UCSD-AML1 (cell line): ENCODE data around the gene ADGRE2.
A peak's percentile ranks its signal among the peaks of the same experiment; 100 is the strongest.
"Not testable (repeated sequence)": the region's sequence is repeated elsewhere in the genome, so short reads cannot be mapped to it uniquely, and the experiment has no call there.

Source experiments
- DNase-seq: peaks from one replicate; lab custom pipeline; 2025; ENCODE audit not compliant: unreplicated experiment; lab: John Stamatoyannopoulos, UW

Gene ADGRE2

GRCh38 chr19:14780622-14781225, 2.4 kb upstream of the ADGRE2 start:
- DNase-seq: not testable (repeated sequence)

DNA sequence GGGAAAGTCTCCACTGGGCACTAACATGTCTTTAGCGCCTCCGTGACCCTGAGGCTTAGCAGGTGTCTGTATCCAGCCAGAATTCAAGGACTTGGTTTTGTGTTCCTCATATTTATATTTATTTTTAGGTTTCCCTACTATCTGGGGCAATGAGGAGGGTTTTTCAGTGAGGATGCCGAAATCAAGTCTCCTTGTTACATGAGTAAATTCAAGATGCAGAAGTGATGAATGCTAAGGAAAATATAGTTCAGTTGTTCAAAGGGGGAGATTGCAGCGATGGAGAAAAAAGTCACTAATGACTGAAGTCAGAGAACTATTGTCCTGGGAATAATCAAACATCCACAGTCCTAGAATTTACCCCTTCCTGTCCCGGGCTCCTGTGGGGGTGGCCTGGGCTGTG, 791 bp upstream of the ADGRE2 start:
- DNase-seq: no peak

DNA sequence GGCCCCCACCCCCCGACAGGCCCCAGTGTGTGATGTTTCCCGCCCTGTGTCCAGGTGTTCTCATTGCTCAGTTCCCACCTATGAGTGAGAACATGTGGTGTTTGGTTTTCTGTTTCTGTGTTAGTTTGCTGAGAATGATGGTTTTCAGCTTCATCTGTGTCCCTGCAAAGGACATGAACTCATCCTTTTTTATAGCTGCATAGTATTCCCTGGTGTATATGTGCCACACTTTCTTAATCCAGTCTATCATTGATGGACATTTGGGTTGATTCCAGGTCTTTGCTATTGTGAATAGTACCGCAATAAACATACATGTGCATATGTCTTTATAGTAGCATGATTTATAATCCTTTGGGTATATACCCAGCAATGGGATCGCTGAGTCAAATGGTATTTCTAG, 715 bp downstream of the ADGRE2 start:
- DNase-seq: not testable (repeated sequence)

GRCh38 chr19:14775869-14776586, 2.3 kb downstream of the ADGRE2 start:
- DNase-seq: peak; percentile 62

DNA sequence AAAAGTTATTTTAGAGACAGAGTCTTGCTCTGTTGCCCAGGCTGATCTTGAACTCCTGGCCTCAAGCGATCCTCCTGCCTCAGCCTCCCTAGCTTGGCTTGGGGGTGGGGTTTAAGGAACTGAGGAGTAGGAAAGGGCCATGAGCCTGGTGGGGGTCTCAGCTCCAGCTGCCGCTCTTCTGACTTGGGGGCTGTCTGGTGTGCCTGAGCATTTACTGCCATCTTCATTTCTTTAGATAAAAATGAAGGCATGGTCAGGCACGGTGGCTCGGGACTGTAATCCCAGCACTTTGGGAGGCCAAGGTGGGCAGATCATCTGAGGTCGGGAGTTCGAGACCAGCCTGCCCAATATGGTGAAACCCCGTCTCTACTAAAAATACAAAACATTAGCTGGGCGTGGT, 3.0 kb downstream of the ADGRE2 start:
- DNase-seq: not testable (repeated sequence)

DNA sequence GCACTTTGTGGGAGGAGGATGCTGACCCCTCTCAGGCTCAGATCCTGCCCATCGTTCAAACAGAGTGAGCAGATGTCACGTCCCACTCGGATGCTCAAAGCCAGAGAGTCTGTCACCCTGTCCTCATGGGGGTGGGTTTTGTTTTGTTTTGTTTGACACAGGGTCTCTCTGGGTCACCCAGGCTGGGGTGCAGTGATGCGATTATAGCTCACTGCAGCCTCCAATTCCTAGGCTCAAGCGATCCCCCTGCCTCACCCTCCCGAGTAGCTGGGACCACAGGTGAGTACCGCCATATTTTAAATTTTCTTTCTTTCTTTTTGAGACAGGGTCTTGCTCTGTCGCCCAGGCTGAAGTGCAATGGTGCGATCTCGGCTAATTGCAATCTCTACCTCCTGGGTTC, 4.0 kb downstream of the ADGRE2 start:
- no peak for DNase-seq

DNA sequence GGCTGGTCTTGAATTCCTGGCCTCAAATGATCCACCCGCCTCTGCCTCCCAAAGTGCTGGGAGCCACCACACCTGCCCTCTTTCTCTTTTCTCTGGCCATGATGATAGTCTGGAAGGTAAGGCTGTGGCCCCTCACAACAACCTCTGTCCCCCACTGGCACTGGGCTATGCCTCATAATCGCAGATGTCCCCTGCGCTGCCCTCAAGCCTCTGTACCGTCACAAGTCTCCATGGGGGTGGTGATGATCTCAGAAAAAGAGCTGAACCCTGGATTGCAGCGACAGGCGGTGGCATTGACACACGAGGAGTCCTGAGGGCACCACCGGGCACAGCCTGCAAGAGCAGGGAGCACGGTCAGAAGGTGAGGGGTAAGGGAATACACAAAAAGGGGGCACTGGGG, 4.6 kb downstream of the ADGRE2 start:
- DNase-seq: not testable (repeated sequence)

GRCh38 chr19:14772995-14773394, 5.4 kb downstream of the ADGRE2 start:
- DNase-seq: no peak

DNA sequence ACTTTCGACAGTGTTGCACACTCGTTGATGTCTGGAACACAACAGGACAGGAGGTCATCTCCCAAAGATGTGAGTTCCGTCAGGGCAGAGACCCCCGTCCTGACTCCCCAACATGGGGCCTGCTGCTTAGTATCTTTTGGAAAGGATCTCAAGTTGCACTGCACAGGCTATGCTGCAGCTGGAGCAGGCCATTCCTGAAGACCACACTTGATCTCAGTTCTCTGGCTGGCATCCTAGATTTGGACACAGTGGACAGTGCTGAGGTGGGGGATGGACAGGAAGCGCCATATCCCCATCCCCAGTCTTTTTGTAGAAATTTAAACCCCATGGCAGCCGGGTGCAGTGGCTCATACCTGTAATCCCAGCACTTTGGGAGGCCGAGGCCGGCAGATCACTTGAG, 5.9 kb downstream of the ADGRE2 start:
- DNase-seq: no peak

GRCh38 chr19:14770944-14771839, 7.2 kb downstream of the ADGRE2 start:
- DNase-seq: no peak

- no peak for DNase-seq
Observed at GRCh38 chr19:14770136-14770535, 8.2 kb downstream of the ADGRE2 start.

DNA sequence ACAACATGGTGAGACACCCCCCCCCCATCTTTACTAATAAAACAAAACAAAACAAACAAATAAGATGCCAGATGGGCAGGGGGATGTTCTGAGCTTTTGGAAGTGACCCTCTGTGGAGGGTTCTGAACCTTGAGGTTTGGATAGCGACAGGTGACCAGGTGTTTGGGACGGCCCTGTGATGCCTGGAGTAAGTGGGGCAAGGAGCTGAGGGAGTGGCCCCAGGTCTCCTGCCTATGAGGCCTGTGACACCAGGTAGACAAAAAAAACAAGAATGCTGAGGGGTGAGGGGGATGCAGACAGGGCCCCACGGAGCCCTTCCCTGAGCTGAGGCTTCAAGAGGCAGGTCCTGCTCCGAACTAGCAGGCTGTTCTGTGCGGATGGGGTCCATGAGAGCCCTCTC, 9.2 kb downstream of the ADGRE2 start:
- DNase-seq: no peak

DNA sequence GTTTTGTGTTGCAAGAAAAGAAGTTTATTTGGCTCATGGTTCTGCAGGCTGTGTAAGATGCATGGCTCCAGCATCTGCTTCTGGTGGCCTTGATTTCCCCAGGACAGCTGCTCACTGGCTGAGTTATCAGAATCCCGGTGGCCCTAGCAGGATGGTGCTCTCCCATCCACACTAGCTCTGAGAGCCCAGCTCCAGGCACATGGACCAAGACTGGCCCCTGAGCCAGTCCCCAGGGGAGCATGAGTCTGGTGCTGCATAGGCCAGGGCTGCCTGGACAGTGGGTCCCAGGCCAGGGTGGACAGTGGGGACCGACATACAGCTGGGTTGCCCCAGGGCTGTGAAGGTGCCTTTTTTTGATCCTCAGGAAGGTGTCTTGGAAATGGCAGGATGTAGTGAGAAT, 10.4 kb downstream of the ADGRE2 start:
- DNase-seq: no peak

GRCh38 chr19:14767466-14767971, 10.8 kb downstream of the ADGRE2 start:
- DNase-seq: no peak

DNA sequence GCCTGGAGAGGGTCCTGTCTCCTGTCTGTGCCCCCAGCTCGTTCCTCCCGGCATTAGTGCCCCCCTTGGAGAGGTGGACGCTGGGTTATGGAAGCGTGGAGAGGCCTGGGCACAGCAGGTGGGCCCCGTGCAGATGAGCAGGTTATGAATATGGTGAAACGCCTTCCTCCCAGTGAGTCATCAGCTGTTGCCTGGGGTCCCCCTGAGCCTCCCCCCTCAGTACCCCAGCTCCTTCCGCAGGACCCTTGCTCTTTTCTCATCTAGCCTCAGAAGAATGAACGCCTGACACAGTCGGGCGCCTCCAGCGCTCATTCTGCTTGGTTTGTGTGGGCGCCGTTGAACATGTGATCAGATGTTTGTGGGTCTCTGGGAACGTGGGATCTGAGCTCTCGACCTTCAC, 12.5 kb downstream of the ADGRE2 start:
- not testable (repeated sequence) for DNase-seq

DNA sequence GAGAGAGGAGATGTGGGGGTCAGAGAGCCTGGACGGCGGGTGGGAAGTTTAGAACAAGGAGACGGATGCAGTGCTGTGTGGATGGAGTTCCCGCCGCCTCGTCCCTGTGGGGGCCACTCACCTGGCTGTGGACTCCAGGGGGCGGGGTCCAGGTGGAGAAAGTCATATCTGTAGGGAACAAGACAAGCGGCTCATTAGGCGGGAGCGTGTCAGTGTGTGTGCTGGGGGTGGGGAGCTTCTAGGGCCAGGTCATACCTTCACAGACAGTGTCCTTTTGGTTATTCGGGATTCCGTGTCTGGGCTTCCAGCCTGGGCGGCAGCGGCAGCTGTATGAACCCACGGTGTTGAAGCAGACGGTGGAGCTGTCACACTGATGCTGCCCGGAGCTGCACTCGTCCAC, 13.0 kb downstream of the ADGRE2 start:
- DNase-seq: not testable (repeated sequence)

GRCh38 chr19:14764401-14764800, 14.0 kb downstream of the ADGRE2 start:
- no peak for DNase-seq

- DNase-seq: no peak
Observed at GRCh38 chr19:14763497-14764145, 14.7 kb downstream of the ADGRE2 start.

GRCh38 chr19:14762111-14762510, 16.2 kb downstream of the ADGRE2 start:
- DNase-seq: no peak

DNA sequence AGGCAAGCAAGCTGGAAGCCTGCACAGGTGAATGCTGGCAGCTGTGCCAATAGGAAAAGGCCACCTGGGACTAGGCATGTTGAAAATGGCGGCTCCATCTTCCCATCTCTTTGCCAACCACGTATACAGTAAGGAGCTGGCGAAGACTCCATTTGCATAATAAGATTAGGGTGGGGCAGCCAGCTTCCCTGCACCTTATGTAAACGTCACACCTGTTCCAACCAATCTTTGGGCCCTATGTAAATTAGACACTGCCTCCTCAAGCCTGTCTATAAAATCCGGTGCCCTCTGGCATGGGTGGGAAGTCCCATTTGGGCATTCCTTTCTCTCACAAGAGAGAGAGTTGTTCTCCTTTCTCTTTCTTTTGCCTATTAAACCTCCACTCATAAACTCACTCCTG, 16.8 kb downstream of the ADGRE2 start:
- DNase-seq: no peak

DNA sequence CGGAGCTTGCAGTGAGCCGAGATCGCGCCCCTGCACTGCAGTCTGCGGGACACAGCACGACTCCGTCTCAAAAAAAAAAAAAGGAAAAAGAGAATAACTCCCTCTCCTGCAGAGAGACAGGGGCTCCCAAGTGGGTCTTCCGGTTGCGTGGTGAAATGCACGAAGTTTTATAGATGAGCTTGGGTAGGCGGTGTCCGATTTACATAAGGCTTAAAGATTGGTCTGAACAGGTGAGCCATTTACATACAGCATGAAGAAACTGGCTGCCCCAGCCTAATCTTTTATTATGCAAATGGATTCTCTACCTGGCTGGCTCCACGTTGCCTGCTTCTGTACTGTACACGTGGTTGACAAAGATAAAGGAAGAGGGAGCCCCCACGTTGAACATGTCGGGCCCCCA, 19.5 kb downstream of the ADGRE2 start:
- no peak for DNase-seq
